Adrenal gland (tissue), 5 donors: ENCODE results near the gene CNN3.

Source experiments
- CTCF ChIP-seq, 6 experiments: fragments of 450-650 bp in 4 of 6; fragments of 200-600 bp in 2 of 6; sonication (generic) in 1 of 6; IDR thresholded peaks; 1 replicate in 5 of 6; 2 replicates in 1 of 6; pipeline versions ENCODE4 v1.5.1 to v1.8.0; 2016 to 2021; ENCODE audit warnings: antibody characterized with exemption in 6 of 6, mild to moderate bottlenecking in 2 of 6, moderate library complexity in 1 of 6
- POLR2A ChIP-seq, 2 donors: fragments of 450-650 bp; IDR thresholded peaks; one replicate each; pipeline ENCODE4 v1.6.1; 2017; ENCODE audit warnings: antibody characterized with exemption in 2 of 2, mild to moderate bottlenecking in 2 of 2, moderate library complexity in 1 of 2
- donor health status: DM: no; HTN: no; CAD: no.

DNA sequence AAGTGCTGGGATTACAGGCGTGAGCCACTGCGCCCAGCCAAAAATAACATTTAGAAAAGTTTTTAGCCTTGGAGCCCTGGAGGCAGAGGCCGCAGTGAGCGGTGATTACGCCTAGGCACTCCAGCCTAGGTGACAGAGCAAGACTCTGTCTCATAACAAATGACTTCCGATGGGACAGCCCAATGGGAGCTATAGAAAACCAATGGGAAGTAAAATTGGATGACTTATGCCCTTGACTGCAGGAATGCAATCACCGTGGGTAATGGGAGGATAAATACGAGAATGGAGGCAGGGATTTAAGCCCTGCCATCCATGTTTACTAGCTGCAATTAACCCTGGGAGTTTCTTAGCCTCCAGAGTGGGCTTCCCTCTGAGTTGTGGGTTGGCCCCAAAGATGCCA lies 37.0 kb upstream of the CNN3 start:
- TF ChIP-seq CTCF (IDR thresholded peaks at IDR 0.05): no peak
- TF ChIP-seq POLR2A (IDR thresholded peaks at IDR 0.05): no peak
